ENCODE measurements around the gene NCAM1.

NCAM1 gene

GRCh38 chr11:113018913-113019312, 57.7 kb downstream of the NCAM1 start:
- H3K27me3 ChIP-seq (ENCODE audit: insufficient read depth, low read length, poor library complexity): no peaks in the 10 kb centered on the region
- WGBS (ENCODE audit: extremely low coverage, insufficient coverage, low lambda C conversion rate): no CpG with 5 or more reads among the region's 5 CpGs
- no peak overlapping the region for H2BK15ac ChIP-seq (replicated peaks; ENCODE audit: low read depth)
- H3K4me3 ChIP-seq (ENCODE audit: low read length): no peak overlapping the region
- H3K36me3 ChIP-seq (ENCODE audit: control insufficient read depth, insufficient read depth, low read length): no peaks in the 10 kb centered on the region
- H3K27ac ChIP-seq (ENCODE audit: low read depth, low read length): no peak overlapping the region
- no peak overlapping the region for H3K23ac ChIP-seq (ENCODE audit: low read length)
- H2BK120ac ChIP-seq (ENCODE audit: low read depth, low read length): no peak overlapping the region
- H3K56ac ChIP-seq (ENCODE audit: low read length): no peak overlapping the region
- no peak overlapping the region for H3K9ac ChIP-seq (ENCODE audit: low read length)
- H2BK5ac ChIP-seq (ENCODE audit: low read length): no peak overlapping the region
- no peaks in the 10 kb centered on the region for H3K79me2 ChIP-seq (ENCODE audit: control insufficient read depth, insufficient read depth, low read length)
- no peak overlapping the region for H4K5ac ChIP-seq (ENCODE audit: low read length)
- H3K79me1 ChIP-seq (ENCODE audit: low read length): no peaks in the 10 kb centered on the region
- no peak overlapping the region for H3K18ac ChIP-seq (ENCODE audit: low read length)
- no peak for DNase-seq
- no peak overlapping the region for H2AK5ac ChIP-seq (ENCODE audit: low read length)
- H3K4me1 ChIP-seq (ENCODE audit: control insufficient read depth, low read depth, low read length): no peaks in the 10 kb centered on the region
- no peak overlapping the region for H3K4me2 ChIP-seq (ENCODE audit: low read length)
- no peak overlapping the region for H3K4ac ChIP-seq (ENCODE audit: low read depth, low read length)
- no peak overlapping the region for H4K8ac ChIP-seq (ENCODE audit: low read depth, low read length)

GRCh38 chr11:113019711-113020110, 58.5 kb downstream of the NCAM1 start:
- Histone ChIP-seq H3K4me3 (ENCODE audit: low read length) (no peak overlapping the region), H3K4me1 (ENCODE audit: control insufficient read depth, low read depth, low read length) (no peaks in the 10 kb centered on the region), H3K4me2 (ENCODE audit: low read length) (no peak overlapping the region), H3K23ac (ENCODE audit: low read length) (no peak overlapping the region), H2BK5ac (ENCODE audit: low read length) (no peak overlapping the region), H4K8ac (ENCODE audit: low read depth, low read length) (no peak overlapping the region), H3K36me3 (ENCODE audit: control insufficient read depth, insufficient read depth, low read length) (no peaks in the 10 kb centered on the region), H4K5ac (ENCODE audit: low read length) (no peak overlapping the region), H3K56ac (ENCODE audit: low read length) (no peak overlapping the region), H3K79me2 (ENCODE audit: control insufficient read depth, insufficient read depth, low read length) (no peaks in the 10 kb centered on the region), H3K79me1 (ENCODE audit: low read length) (no peaks in the 10 kb centered on the region), H3K27ac (ENCODE audit: low read depth, low read length) (no peak overlapping the region), H2BK120ac (ENCODE audit: low read depth, low read length) (no peak overlapping the region), H3K9ac (ENCODE audit: low read length) (no peak overlapping the region), H3K27me3 (ENCODE audit: insufficient read depth, low read length, poor library complexity) (no peaks in the 10 kb centered on the region), H3K18ac (ENCODE audit: low read length) (no peak overlapping the region), H2BK15ac (replicated peaks; ENCODE audit: low read depth) (no peak overlapping the region), H2AK5ac (ENCODE audit: low read length) (no peak overlapping the region), H3K4ac (ENCODE audit: low read depth, low read length) (no peak overlapping the region)
- no peak for DNase-seq
- no CpG with 5 or more reads among the region's 4 CpGs for WGBS (ENCODE audit: extremely low coverage, insufficient coverage, low lambda C conversion rate)

GRCh38 chr11:113021111-113021510, 59.9 kb downstream of the NCAM1 start:
- Histone ChIP-seq H4K8ac (ENCODE audit: low read depth, low read length) (no peak overlapping the region), H3K27me3 (ENCODE audit: insufficient read depth, low read length, poor library complexity) (no peaks in the 10 kb centered on the region), H4K5ac (ENCODE audit: low read length) (no peak overlapping the region), H3K27ac (ENCODE audit: low read depth, low read length) (no peak overlapping the region), H3K4me3 (ENCODE audit: low read length) (no peak overlapping the region), H3K4me1 (ENCODE audit: control insufficient read depth, low read depth, low read length) (no peaks in the 10 kb centered on the region), H3K18ac (ENCODE audit: low read length) (no peak overlapping the region), H2BK5ac (ENCODE audit: low read length) (no peak overlapping the region), H3K79me2 (ENCODE audit: control insufficient read depth, insufficient read depth, low read length) (no peaks in the 10 kb centered on the region), H3K9ac (ENCODE audit: low read length) (no peak overlapping the region), H3K4ac (ENCODE audit: low read depth, low read length) (no peak overlapping the region), H3K79me1 (ENCODE audit: low read length) (no peaks in the 10 kb centered on the region), H2AK5ac (ENCODE audit: low read length) (no peak overlapping the region), H3K36me3 (ENCODE audit: control insufficient read depth, insufficient read depth, low read length) (no peaks in the 10 kb centered on the region), H3K56ac (ENCODE audit: low read length) (no peak overlapping the region), H2BK120ac (ENCODE audit: low read depth, low read length) (no peak overlapping the region), H3K4me2 (ENCODE audit: low read length) (no peak overlapping the region), H2BK15ac (replicated peaks; ENCODE audit: low read depth) (no peak overlapping the region), H3K23ac (ENCODE audit: low read length) (no peak overlapping the region)
- no CpG with 5 or more reads among the region's 1 CpG for WGBS (ENCODE audit: extremely low coverage, insufficient coverage, low lambda C conversion rate)
- DNase-seq: no peak

- Histone ChIP-seq H2BK15ac (replicated peaks; ENCODE audit: low read depth) (no peak overlapping the region), H3K36me3 (ENCODE audit: control insufficient read depth, insufficient read depth, low read length) (no peaks in the 10 kb centered on the region), H4K8ac (ENCODE audit: low read depth, low read length) (no peak overlapping the region), H3K27me3 (ENCODE audit: insufficient read depth, low read length, poor library complexity) (no peaks in the 10 kb centered on the region), H3K4me3 (ENCODE audit: low read length) (no peak overlapping the region), H3K56ac (ENCODE audit: low read length) (no peak overlapping the region), H3K18ac (ENCODE audit: low read length) (no peak overlapping the region), H3K4me2 (ENCODE audit: low read length) (no peak overlapping the region), H3K27ac (ENCODE audit: low read depth, low read length) (no peak overlapping the region), H3K79me1 (ENCODE audit: low read length) (no peaks in the 10 kb centered on the region), H3K9ac (ENCODE audit: low read length) (no peak overlapping the region), H3K4me1 (ENCODE audit: control insufficient read depth, low read depth, low read length) (no peaks in the 10 kb centered on the region), H2BK5ac (ENCODE audit: low read length) (no peak overlapping the region), H3K23ac (ENCODE audit: low read length) (no peak overlapping the region), H3K4ac (ENCODE audit: low read depth, low read length) (no peak overlapping the region), H3K79me2 (ENCODE audit: control insufficient read depth, insufficient read depth, low read length) (no peaks in the 10 kb centered on the region), H2AK5ac (ENCODE audit: low read length) (no peak overlapping the region), H4K5ac (ENCODE audit: low read length) (no peak overlapping the region), H2BK120ac (ENCODE audit: low read depth, low read length) (no peak overlapping the region)
- DNase-seq: no peak
- WGBS (ENCODE audit: extremely low coverage, insufficient coverage, low lambda C conversion rate): no CpG with 5 or more reads among the region's 2 CpGs
These were observed 61.0 kb downstream of the NCAM1 start for GRCh38 chr11:113022262-113022661.

- no peaks in the 10 kb centered on the region for H3K27me3 ChIP-seq (ENCODE audit: insufficient read depth, low read length, poor library complexity)
- H2BK5ac ChIP-seq (ENCODE audit: low read length): no peak overlapping the region
- no peak overlapping the region for H2AK5ac ChIP-seq (ENCODE audit: low read length)
- no peak overlapping the region for H4K5ac ChIP-seq (ENCODE audit: low read length)
- H3K18ac ChIP-seq (ENCODE audit: low read length): no peak overlapping the region
- H3K9ac ChIP-seq (ENCODE audit: low read length): no peak overlapping the region
- no CpG with 5 or more reads among the region's 2 CpGs for WGBS (ENCODE audit: extremely low coverage, insufficient coverage, low lambda C conversion rate)
- no peaks in the 10 kb centered on the region for H3K79me1 ChIP-seq (ENCODE audit: low read length)
- H2BK15ac ChIP-seq (replicated peaks; ENCODE audit: low read depth): no peak overlapping the region
- H3K4ac ChIP-seq (ENCODE audit: low read depth, low read length): no peak overlapping the region
- no peaks in the 10 kb centered on the region for H3K36me3 ChIP-seq (ENCODE audit: control insufficient read depth, insufficient read depth, low read length)
- H3K79me2 ChIP-seq (ENCODE audit: control insufficient read depth, insufficient read depth, low read length): no peaks in the 10 kb centered on the region
- no peaks in the 10 kb centered on the region for H3K4me1 ChIP-seq (ENCODE audit: control insufficient read depth, low read depth, low read length)
- no peak overlapping the region for H3K4me3 ChIP-seq (ENCODE audit: low read length)
- no peak overlapping the region for H3K23ac ChIP-seq (ENCODE audit: low read length)
- H3K27ac ChIP-seq (ENCODE audit: low read depth, low read length): no peak overlapping the region
- no peak overlapping the region for H3K56ac ChIP-seq (ENCODE audit: low read length)
- H2BK120ac ChIP-seq (ENCODE audit: low read depth, low read length): no peak overlapping the region
- H4K8ac ChIP-seq (ENCODE audit: low read depth, low read length): no peak overlapping the region
- no peak overlapping the region for H3K4me2 ChIP-seq (ENCODE audit: low read length)
- DNase-seq: no peak
These were observed 62.0 kb downstream of the NCAM1 start for GRCh38 chr11:113023228-113023627.

GRCh38 chr11:113023986-113024385, 62.8 kb downstream of the NCAM1 start:
- no peak overlapping the region for H2BK5ac ChIP-seq (ENCODE audit: low read length)
- no peak overlapping the region for H3K9ac ChIP-seq (ENCODE audit: low read length)
- no peak overlapping the region for H4K8ac ChIP-seq (ENCODE audit: low read depth, low read length)
- no peak overlapping the region for H3K23ac ChIP-seq (ENCODE audit: low read length)
- no peaks in the 10 kb centered on the region for H3K79me2 ChIP-seq (ENCODE audit: control insufficient read depth, insufficient read depth, low read length)
- no peaks in the 10 kb centered on the region for H3K36me3 ChIP-seq (ENCODE audit: control insufficient read depth, insufficient read depth, low read length)
- DNase-seq: no peak
- no peak overlapping the region for H3K4ac ChIP-seq (ENCODE audit: low read depth, low read length)
- H3K27ac ChIP-seq (ENCODE audit: low read depth, low read length): no peak overlapping the region
- no CpG with 5 or more reads among the region's 4 CpGs for WGBS (ENCODE audit: extremely low coverage, insufficient coverage, low lambda C conversion rate)
- no peak overlapping the region for H3K18ac ChIP-seq (ENCODE audit: low read length)
- no peak overlapping the region for H4K5ac ChIP-seq (ENCODE audit: low read length)
- H3K4me2 ChIP-seq (ENCODE audit: low read length): no peak overlapping the region
- no peak overlapping the region for H2AK5ac ChIP-seq (ENCODE audit: low read length)
- no peaks in the 10 kb centered on the region for H3K4me1 ChIP-seq (ENCODE audit: control insufficient read depth, low read depth, low read length)
- no peak overlapping the region for H3K4me3 ChIP-seq (ENCODE audit: low read length)
- H2BK120ac ChIP-seq (ENCODE audit: low read depth, low read length): no peak overlapping the region
- no peak overlapping the region for H3K56ac ChIP-seq (ENCODE audit: low read length)
- no peak overlapping the region for H2BK15ac ChIP-seq (replicated peaks; ENCODE audit: low read depth)
- no peaks in the 10 kb centered on the region for H3K79me1 ChIP-seq (ENCODE audit: low read length)
- H3K27me3 ChIP-seq (ENCODE audit: insufficient read depth, low read length, poor library complexity): no peaks in the 10 kb centered on the region

Measured in mesendoderm (in vitro differentiated cells).